HCT116 (cell line): ENCODE results near the gene COL28A1.

Experiments used
- EGR1 ChIP-seq: IDR thresholded peaks from 2 replicates; pipeline ENCODE4 v1.6.1; 2012; ENCODE audit warnings: low read depth
- EZH2 ChIP-seq: fragments of 200-600 bp; sonication (generic); IDR thresholded peaks from 2 replicates; pipeline ENCODE4 v1.6.1; 2017; ENCODE audit warnings: antibody characterized with exemption, mixed run types
- POLR2AphosphoS5 ChIP-seq: IDR thresholded peaks from 2 replicates; pipeline ENCODE4 v1.6.1; 2011; ENCODE audit warnings: mild to moderate bottlenecking, low read depth, low read length, moderate library complexity
- SP1 ChIP-seq: IDR thresholded peaks from 2 replicates; pipeline ENCODE4 v1.6.1; 2012; ENCODE audit warnings: low read depth
- TF ChIP-seq, protein P1 (sequence below), 3 experiments: fragments of 200-600 bp in 1 of 3; sonication (generic) in 1 of 3; IDR thresholded peaks in 2 of 3; conservative IDR thresholded peaks in 1 of 3; 2 replicates each; pipeline ENCODE4 v1.5.1; 2012 to 2017; ENCODE audit warnings: low read depth in 2 of 3, low read length in 2 of 3, antibody characterized with exemption in 1 of 3, borderline replicate concordance in 1 of 3, control low read depth in 1 of 3, mild to moderate bottlenecking in 1 of 3, mixed read lengths in 1 of 3, mixed run types in 1 of 3, moderate library complexity in 1 of 3; ENCODE audit not compliant: insufficient read depth in 1 of 3

DNA sequence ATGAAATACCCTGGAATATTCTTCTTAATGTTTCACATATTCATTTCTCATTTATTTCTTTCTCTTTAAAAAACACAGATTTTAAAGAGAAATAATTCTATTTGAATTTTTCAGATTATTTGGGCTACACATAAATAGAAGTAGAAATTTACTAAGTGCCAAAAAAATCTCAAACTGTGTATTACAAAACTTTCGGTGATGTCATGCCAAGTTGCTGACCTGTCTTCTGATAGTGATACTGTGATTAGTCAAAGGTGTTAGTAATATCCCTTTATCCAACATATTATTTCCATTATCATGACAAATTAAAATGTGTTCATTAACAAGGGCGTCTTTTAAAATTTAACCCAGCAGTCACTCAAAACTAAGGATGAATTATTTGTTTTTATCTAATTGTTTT lies 60.1 kb downstream of the COL28A1 start:
- TF ChIP-seq, protein P1, sequence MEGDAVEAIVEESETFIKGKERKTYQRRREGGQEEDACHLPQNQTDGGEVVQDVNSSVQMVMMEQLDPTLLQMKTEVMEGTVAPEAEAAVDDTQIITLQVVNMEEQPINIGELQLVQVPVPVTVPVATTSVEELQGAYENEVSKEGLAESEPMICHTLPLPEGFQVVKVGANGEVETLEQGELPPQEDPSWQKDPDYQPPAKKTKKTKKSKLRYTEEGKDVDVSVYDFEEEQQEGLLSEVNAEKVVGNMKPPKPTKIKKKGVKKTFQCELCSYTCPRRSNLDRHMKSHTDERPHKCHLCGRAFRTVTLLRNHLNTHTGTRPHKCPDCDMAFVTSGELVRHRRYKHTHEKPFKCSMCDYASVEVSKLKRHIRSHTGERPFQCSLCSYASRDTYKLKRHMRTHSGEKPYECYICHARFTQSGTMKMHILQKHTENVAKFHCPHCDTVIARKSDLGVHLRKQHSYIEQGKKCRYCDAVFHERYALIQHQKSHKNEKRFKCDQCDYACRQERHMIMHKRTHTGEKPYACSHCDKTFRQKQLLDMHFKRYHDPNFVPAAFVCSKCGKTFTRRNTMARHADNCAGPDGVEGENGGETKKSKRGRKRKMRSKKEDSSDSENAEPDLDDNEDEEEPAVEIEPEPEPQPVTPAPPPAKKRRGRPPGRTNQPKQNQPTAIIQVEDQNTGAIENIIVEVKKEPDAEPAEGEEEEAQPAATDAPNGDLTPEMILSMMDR (IDR thresholded peaks at IDR 0.05 in 2 of 3, conservative IDR thresholded peaks at IDR 0.05 in 1 of 3; ENCODE audit: borderline replicate concordance in 1 of 3, insufficient read depth in 1 of 3, low read depth in 2 of 3, low read length in 2 of 3) = no peak
- no peak for TF ChIP-seq POLR2AphosphoS5
- no peak for TF ChIP-seq EZH2
- TF ChIP-seq SP1 = no peak
- no peak for TF ChIP-seq EGR1
